GM21717 (cell line): ENCODE data around the gene CD81.
"Not testable (repeated sequence)": the region's sequence is repeated elsewhere in the genome, so short reads cannot be mapped to it uniquely, and the experiment has no call there.

Experiments used
- ATAC-seq: cut with Tn5 transposase; IDR thresholded peaks from one replicate; pipeline ENCODE4 v1.9.1; 2021; ENCODE audit warnings: mild to moderate bottlenecking, moderate library complexity; ENCODE audit not compliant: unreplicated experiment

The CD81 gene

GRCh38 chr11:2355000-2355644, 22.0 kb upstream of the CD81 start:
- ATAC-seq = no peak

GRCh38 chr11:2357246-2357645, 19.9 kb upstream of the CD81 start:
- no peak for ATAC-seq

- ATAC-seq = not testable (repeated sequence)
These were observed 19.5 kb upstream of the CD81 start for GRCh38 chr11:2357651-2358050.

GRCh38 chr11:2358754-2359442, 18.2 kb upstream of the CD81 start:
- no peak for ATAC-seq

- ATAC-seq = no peak
These were observed 17.6 kb upstream of the CD81 start for GRCh38 chr11:2359557-2359956.

- ATAC-seq = no peak
These were observed 16.9 kb upstream of the CD81 start for GRCh38 chr11:2360081-2360642.

GRCh38 chr11:2361565-2361964, 15.5 kb upstream of the CD81 start:
- no peak for ATAC-seq

- no peak for ATAC-seq
These were observed 14.7 kb upstream of the CD81 start for GRCh38 chr11:2362414-2362813.

GRCh38 chr11:2363130-2363529, 14.0 kb upstream of the CD81 start:
- ATAC-seq = no peak

GRCh38 chr11:2363577-2364370, 13.3 kb upstream of the CD81 start:
- no peak for ATAC-seq

GRCh38 chr11:2364386-2364785, 12.7 kb upstream of the CD81 start:
- ATAC-seq = not testable (repeated sequence)

- no peak for ATAC-seq
These were observed 11.4 kb upstream of the CD81 start for GRCh38 chr11:2365571-2366210.

GRCh38 chr11:2366276-2366675, 10.8 kb upstream of the CD81 start:
- no peak for ATAC-seq

GRCh38 chr11:2366733-2367132, 10.4 kb upstream of the CD81 start:
- ATAC-seq = no peak

- ATAC-seq = no peak
These were observed 9.6 kb upstream of the CD81 start for GRCh38 chr11:2367266-2368160.

GRCh38 chr11:2368178-2368850, 8.8 kb upstream of the CD81 start:
- ATAC-seq = no peak

GRCh38 chr11:2368851-2369180, 8.3 kb upstream of the CD81 start:
- no peak for ATAC-seq

- no peak for ATAC-seq
These were observed 7.8 kb upstream of the CD81 start for GRCh38 chr11:2369320-2369719.

- no peak for ATAC-seq
These were observed 7.2 kb upstream of the CD81 start for GRCh38 chr11:2369896-2370295.
